Ammon's horn (tissue), 1 donor: ENCODE results near the gene NAV3.

Experiments used
- DNase-seq: peaks from one replicate; pipeline ENCODE4 v3.0.0-alpha.2; 2016; ENCODE audit warnings: low spot score

Gene NAV3

DNA sequence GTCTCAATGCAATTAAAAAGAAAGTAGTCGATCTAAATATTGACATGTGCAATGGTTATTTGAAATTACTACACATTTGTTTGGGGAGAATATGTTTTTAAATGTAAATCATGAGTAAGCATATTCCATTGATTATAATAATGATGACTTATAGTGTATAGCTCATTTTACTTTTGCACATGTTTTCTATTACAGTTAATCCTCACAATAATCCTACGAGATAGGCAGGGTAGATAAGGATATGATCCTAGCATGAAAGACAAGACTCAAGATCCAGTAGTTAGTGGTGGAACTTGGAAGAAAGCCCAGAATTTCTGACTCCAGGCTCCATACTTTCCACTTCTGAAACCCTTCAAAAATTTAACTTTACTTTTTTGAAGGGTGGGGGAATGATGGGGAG lies 94.0 kb downstream of the NAV3 start:
- DNase-seq, result no peak

GRCh38 chr12:77925536-77926108 lies 94.9 kb downstream of the NAV3 start:
- DNase-seq, result peak; percentile 95

DNA sequence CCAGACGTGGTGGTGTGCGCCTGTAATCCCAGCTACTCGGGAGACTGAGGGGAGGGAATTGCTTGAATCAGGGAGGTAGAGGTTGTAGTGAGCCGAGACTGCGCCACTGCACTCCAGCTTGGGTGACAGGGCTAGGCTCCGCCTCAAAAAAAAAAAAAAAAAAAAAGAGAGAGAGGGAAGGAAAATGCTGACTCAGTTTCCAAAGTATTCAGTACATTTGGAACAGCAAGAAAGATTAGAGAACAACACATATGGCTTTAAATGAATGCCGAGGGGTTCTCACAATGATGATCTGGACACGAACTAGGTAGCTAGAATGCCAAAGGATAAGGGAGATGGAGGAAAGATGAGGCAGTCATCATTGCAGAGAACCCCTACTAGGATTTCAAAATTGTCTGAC lies 97.4 kb downstream of the NAV3 start:
- no peak for DNase-seq

- no peak for DNase-seq
Measured at GRCh38 chr12:77932216-77932615, 101.5 kb downstream of the NAV3 start.

- no peak for DNase-seq
Measured at GRCh38 chr12:77938301-77938700, 107.6 kb downstream of the NAV3 start.

DNA sequence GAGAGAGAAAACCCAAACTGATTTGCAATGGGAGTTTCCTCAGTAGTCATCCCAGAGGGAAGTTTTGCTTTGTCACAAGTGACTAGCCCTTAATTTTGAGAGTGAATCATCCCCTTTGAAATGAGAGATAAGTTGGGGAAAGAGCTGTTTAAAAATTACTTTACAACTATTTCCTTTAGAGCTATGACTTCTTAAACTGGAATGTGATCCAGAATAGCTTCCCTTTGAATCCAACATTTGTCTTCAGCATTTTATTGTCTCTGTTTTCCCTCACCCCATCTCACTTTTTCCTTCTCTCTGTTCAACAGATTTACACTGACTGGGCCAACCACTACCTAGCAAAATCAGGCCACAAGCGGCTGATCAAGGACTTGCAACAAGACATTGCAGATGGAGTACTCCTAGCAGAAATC lies 109.3 kb downstream of the NAV3 start:
- no peak for DNase-seq

DNA sequence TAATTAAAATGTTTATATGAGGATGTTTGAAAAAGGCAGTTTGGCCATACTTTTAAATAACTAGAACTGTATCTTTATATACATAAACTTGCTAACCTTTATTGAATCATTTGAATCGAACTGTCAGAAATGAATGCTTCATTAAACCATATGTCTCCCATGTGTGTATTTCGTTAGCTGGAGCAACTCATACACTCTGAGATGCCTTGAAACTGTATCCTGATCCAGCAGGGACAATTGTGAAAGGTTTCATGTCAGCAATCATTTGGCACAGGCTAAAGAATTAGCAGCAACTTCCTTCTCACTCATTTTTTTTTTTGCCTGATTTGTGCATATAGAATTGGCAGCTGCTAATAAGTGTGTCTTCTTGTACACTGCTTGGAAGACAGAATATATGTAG lies 109.9 kb downstream of the NAV3 start:
- no peak for DNase-seq

GRCh38 chr12:77941401-77941800 lies 110.7 kb downstream of the NAV3 start:
- no peak for DNase-seq

GRCh38 chr12:77943466-77943865 lies 112.8 kb downstream of the NAV3 start:
- no peak for DNase-seq

- no peak for DNase-seq
Measured at GRCh38 chr12:77946541-77947061, 115.9 kb downstream of the NAV3 start.

- DNase-seq, result no peak
Measured at GRCh38 chr12:77947330-77947729, 116.6 kb downstream of the NAV3 start.

DNA sequence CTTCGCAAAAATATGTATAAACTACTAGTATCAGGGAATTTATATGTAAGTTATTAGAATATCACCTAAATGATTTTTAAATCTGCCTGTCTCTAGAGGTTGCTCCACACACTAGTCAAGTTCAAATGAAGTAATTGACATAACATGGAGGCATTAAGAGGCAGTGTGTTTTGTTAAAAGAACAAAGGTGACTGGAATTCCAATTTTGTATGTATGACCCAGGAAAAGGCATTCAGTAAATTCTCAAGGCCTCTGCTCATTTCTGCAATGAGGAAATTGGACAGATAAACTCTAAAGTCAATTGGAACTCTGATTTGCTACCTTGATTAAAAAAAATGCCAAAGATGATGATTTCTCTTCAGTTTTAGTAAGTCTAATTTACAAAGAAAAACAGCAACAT lies 117.1 kb downstream of the NAV3 start:
- no peak for DNase-seq

DNA sequence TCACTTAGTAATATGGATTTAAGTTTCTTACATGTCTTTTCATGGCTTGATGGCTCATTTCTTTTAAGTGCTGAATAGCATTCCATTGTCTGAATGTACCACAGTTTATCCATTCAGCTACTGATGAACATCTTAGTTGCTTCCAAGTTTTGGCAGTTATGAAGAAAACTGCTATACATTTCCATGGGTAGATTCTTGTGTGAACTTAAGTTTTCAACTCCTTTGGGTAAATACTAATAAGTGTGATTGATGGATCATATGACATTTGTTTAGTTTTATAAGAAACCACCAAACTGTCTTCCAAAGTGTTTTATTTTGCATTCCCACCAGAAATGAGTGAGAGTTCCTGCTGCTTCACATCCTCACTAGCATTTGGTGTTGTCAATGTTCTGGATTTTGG lies 119.2 kb downstream of the NAV3 start:
- no peak for DNase-seq

GRCh38 chr12:77953528-77954205 lies 123.0 kb downstream of the NAV3 start:
- DNase-seq, result no peak

GRCh38 chr12:77954206-77954555 lies 123.5 kb downstream of the NAV3 start:
- no peak for DNase-seq

GRCh38 chr12:77957062-77957461 lies 126.4 kb downstream of the NAV3 start:
- DNase-seq, result no peak

- no peak for DNase-seq
Measured at GRCh38 chr12:77963576-77964178, 133.0 kb downstream of the NAV3 start.

GRCh38 chr12:77965790-77966189 lies 135.1 kb downstream of the NAV3 start:
- no peak for DNase-seq

GRCh38 chr12:77968021-77968420 lies 137.3 kb downstream of the NAV3 start:
- peak; percentile 24 for DNase-seq

DNA sequence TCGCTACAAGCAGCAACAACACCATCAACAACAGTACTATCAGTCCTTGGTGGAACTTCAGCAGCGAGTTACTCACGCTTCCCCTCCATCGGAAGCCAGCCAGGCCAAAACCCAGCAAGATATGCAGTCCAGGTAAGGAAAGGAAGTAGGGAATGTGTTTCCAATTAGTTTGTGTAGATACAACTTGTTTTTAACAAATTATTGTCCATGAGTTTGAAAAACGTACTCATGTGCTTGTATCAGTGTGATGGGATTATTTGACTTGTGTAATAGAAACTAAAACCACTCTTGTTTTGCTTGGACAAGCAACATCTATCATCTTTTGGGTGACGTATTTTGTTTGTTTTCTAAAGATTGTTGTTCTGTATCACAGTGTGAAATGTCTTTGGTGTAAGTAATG lies 137.9 kb downstream of the NAV3 start:
- DNase-seq, result peak; percentile 30

- no peak for DNase-seq
Measured at GRCh38 chr12:77973579-77973978, 142.9 kb downstream of the NAV3 start.

DNA sequence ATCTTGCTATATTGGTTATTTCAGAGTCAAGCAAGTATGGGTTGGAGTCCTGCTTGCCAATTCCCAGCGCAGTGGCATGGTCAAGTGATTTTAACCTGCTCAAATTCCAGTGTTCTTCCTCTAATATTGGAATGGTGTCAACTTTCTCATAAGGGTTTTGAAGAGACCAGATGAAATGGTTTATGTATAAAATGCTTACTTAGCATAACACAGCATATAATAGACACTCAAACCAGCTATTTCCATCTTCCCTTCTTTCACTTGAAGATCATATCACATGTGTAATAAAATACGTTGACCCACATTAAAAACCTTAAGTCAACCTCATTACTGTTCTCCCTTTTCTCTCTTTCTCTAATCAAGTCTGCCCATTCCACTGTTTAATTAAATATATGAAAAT lies 144.0 kb downstream of the NAV3 start:
- no peak for DNase-seq

- no peak for DNase-seq
Measured at GRCh38 chr12:77979597-77980250, 149.0 kb downstream of the NAV3 start.
